Breast epithelium (tissue), 3 donors: ENCODE results near the gene RB1.

Source experiments
- CTCF ChIP-seq, 3 donors: fragments of 450-650 bp; IDR thresholded peaks; one replicate each; pipeline ENCODE4 v1.5.1; 2016 to 2017; ENCODE audit warnings: antibody characterized with exemption in 3 of 3, mild to moderate bottlenecking in 3 of 3, moderate library complexity in 3 of 3
- POLR2A ChIP-seq: fragments of 450-650 bp; IDR thresholded peaks from one replicate; pipeline ENCODE4 v1.6.1; 2016; ENCODE audit warnings: antibody characterized with exemption, mild to moderate bottlenecking, moderate library complexity

- TF ChIP-seq CTCF (IDR thresholded peaks at IDR 0.05): no peak
- TF ChIP-seq POLR2A: no peak
Observed at GRCh38 chr13:48505012-48505411, 201.5 kb downstream of the RB1 start.
